Stimulated activated CD8-positive, alpha-beta memory T cell treated with anti-CD3 and anti-CD28 coated beads, Interleukin-4, amount 100 ng/mL, for 48 hours (primary cell): Measurements from ENCODE around the gene MCRIP2.

Experiments
- DNase-seq: peaks from one replicate; pipeline ENCODE4 v3.0.0-alpha.2; 2020

The MCRIP2 gene

DNA sequence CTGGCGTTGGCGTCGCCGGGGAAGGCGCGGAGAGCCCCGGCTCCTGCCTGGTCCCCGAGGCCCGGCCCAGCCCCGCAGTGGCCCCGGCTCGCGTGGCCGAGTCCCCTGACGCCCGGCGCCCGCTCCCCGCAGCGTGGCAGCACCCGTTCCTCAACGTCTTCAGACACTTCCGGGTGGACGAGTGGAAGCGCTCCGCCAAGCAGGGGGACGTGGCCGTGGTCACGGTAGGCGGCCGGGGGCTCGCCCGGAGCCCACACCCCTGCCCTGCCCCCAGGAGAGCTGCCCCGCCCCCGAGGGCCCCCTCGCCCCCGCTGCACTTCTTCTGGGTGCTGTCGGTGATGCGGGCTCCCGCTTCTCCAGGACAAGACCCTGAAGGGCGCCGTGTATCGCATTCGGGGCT lies 8.0 kb downstream of the MCRIP2 start:
- peak; percentile 40 for DNase-seq

DNA sequence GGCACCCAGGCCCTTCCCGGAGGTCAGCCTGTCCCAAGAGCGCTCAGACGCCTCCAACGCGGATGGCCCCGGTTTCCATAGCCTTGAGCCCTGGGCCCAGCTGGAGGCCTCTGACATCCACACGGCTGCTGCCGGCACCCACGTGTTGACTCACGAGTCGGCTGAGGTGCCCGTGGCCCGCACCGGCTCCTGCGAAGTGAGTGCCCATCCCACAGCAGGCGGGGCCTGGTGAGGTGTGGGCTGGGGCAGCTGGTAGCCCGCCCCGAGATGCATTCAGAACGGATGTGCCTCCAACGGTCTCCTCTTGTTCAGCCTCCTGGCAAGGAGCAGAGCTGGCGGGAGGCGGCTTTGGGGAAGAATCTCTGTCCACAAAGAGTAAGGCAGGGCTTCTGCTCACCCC lies 10.2 kb downstream of the MCRIP2 start:
- DNase-seq, result no peak

DNA sequence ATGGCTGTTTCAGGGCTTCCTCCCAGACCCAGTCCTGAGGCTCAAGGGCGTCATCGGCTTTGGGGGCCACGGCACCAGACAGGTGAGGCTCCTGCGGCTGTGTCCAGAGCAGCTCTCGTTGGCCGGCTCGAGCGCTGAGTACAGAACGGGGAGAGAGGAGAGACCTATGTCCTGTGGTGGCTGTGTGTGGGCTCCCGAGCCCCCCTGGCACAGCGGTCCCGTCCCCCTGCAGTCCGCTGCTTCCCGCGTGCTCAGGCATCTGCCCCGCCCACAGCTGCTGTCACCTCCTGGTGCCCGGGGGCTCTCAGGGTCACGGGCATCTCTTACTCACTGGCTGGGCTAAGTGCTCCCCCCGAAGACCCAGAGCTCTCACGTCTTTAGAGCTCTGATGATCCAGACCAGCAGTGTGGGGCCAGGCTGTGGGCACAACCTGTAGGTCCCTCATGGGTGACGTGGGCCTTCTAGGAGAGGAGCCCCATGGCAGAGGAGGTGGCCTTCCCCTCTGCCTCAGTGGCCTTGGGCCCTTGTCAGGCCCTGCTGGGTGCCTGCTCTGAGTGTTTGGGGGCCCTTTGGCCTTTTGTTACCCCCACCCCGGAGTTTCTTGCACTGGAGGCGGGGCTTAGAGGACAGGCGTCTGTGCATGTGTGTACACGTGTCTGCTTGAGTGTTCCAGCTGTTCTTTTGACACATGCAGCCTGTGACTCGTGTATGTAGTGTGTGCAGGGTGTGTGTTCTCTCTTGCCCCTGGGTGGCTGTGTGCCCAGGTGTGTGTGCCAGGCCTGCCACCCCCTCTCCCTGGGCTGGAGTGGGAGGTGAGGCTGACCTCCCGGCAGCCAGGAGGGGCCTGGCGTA lies 11.1 kb downstream of the MCRIP2 start:
- no peak for DNase-seq

DNA sequence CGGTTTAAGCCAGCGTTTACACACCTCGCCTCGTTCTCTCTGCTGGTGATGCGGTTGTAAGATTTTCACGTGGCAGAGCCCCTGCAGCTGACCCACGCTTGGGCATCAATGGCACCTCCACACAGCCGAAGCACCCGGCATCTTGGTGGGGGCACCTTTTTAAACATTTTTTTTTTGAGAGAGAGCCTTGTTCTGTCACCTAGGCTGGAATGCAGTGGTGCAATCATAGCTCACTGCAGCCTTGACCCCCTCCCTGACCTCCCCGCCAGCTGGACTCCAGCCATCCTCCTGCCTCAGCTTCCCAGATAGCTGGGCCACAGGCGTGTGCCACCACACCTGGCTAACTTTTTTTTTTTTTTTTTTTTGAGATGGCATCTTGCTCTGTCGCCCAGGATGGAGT lies 12.4 kb downstream of the MCRIP2 start:
- no peak for DNase-seq

DNA sequence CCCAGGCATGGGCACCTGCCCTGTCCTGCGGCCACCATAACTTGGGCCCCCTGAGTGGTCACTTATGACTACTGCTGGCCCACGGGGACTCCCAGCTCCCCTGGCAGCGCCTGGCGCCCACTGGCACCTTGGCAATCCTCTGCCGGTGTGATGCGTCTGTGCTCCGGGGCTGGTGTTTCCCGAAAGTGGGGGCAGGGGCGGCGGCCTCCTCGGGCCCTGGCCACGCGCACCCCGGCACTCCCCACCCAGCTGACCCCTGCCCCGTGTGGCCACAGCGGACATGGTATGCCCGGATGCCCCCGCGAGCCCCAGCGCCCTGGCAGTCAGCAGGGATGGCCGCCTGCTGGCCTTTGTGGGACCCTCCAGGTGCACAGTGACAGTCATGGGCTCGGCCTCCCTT lies 15.9 kb downstream of the MCRIP2 start:
- DNase-seq, result no peak

DNA sequence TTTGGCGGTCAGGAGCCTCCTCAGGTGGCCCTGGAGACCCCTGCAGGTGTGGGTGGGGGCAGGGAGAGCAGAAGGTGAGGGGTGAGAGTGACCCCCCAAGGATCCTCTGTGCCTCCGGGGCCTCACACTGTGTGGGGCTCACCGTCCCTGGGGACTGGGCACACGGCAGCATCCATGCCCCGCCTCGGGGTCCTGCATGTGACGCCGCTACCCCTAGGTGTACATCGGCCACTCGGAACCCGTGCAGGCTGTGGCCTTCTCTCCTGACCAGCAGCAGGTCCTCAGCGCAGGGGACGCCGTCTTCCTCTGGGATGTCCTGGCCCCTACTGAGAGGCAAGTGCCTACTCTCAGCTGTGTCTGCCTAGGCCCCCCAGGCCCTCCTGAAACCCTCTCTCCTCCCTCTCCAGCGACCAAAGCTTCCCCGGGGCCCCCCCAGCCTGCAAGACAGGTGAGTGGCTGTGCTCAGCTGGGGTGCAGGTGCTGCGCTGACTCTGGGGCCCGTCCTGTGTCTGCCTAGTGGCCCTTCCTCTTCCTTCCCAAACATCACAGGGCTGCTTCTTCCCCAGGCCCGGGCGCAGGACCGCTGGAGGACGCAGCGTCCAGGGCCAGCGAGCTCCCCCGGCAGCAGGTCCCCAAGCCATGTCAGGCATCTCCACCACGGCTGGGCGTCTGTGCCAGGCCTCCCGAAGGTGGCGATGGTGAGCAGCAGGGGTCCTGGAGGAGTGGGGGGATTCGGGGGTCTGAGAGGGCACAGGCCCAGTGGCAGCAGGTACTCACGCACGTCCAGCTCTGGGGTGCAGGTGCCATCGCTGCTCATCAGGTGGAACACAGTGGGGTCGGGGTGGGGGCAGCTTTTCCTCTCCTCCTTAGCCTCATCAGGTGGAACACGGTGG lies 17.3 kb downstream of the MCRIP2 start:
- no peak for DNase-seq

DNA sequence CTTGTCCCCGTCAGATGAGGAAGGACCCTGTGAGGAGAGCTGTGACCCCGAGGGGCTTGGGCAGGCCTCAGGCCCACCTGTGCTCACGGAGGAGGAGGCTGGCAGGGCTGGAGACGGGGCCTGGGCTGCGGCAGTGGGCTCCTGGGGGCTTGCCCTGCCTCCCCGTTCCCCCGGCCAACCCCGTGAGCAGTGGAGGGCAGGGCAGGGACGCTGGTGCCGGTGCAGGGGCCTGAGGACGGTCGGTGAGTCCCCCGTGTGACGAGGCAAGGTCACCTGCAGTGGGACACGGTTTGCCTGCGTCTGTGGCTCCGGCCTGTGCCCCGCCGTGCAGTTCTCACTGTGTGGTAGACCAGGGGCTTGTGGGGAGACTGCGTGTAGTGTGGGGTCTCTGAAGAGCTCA lies 18.0 kb downstream of the MCRIP2 start:
- DNase-seq, result no peak

DNA sequence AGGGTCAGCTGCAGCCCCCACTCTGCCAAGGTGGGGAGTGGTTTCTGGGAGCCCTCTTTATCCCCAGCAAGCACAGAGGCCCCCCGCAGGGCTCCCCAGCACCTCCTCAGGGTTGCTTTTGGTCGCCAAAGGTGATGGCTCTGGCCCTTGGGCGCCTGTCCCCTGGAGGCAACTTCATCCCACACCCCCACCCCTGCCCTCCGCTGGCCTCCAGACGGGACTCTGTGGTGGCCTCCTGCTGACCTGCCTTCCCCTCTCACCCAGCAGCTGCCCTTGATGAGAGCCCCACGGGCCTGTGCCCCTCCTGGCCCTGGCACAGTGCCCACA lies 18.5 kb downstream of the MCRIP2 start:
- DNase-seq, result no peak

DNA sequence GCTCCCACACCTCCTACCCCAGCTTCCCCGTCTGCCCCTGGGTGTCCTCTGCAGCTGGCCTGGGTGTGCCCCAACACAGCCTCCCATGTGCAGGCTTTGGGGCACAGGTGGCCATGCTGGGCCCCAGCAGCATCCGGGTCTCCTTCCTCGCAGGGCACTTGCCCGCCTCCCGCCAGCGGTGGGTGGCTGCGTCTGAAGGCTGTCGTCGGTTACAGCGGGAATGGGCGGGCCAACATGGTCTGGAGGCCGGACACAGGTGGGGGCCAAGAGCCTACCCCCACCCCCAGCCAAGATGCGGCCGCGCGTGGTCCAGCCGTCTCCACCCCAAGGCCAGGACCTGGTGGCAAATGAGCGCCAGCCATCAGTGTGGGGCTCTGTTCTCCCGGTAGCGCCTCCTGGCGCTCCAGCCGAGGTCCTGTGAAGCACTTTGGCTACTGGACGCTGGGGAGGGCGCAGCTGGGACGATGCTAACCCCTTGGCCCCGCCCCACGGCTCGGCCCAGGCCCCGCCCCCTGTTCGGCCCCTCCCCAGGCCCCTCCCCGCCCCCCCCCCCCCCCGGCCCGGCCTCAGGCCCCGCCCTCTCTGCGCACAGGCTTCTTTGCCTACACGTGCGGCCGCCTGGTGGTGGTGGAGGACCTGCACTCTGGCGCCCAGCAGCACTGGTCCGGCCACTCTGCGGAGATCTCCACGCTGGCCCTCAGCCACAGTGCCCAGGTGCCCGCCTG lies 19.0 kb downstream of the MCRIP2 start:
- peak; percentile 80 for DNase-seq

DNA sequence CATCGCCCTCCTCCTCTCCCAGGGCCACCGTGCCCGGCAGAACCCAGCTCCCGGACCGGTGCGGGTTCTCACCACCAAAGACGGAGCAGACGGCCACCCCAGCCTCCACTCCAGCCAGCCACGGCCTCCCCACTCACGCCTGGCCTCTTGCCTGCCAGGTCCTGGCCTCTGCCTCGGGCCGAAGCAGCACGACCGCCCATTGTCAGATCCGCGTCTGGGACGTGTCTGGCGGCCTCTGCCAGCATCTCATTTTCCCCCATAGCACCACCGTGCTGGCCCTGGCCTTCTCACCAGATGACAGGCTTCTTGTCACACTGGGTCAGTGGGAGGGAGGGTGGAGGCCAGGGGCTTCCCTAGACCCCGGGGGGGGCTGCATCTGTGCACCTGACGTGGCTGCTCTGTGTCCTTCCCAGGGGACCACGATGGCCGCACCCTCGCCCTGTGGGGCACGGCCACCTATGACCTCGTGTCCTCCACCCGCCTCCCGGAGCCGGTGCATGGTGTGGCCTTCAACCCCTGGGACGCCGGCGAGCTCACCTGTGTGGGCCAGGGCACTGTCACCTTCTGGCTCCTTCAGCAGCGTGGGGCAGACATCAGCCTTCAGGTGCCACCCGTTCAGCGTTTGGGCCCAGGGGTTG lies 19.7 kb downstream of the MCRIP2 start:
- no peak for DNase-seq

DNA sequence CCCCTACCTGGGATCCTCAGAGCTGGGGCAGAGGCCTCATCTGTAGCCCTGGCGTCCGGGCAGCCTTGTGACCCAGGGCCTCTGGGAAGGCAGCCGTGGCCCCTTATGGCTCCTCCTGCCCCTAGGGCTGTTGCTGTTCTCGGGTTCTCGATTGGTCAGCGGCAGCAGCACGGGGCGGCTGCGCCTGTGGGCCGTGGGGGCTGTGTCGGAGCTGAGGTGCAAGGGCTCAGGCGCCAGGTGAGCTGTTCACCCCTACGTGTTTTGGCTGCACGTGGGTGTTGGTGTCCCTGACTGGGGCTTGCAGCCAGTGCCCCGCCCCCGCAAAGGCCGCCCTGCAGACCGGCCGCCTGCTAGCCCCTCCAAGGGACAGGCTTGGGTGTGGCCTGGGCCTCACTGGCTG lies 20.5 kb downstream of the MCRIP2 start:
- no peak for DNase-seq

DNA sequence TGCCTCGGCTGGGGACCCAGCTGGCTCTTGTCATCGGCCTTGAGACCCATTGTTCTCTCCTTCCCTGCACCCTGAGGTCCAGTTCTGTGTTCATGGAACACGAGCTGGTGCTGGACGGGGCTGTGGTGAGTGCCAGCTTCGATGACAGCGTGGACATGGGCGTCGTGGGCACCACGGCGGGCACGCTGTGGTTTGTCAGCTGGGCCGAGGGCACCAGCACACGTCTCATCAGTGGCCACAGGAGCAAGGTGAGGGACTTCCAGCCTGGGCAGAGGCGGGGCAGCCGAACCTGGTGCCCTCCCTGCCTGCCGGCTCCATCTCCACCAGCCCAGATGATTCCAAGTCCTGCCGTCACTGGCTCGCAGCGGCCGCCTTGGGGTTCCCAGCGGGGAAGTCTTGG lies 21.0 kb downstream of the MCRIP2 start:
- no peak for DNase-seq

DNA sequence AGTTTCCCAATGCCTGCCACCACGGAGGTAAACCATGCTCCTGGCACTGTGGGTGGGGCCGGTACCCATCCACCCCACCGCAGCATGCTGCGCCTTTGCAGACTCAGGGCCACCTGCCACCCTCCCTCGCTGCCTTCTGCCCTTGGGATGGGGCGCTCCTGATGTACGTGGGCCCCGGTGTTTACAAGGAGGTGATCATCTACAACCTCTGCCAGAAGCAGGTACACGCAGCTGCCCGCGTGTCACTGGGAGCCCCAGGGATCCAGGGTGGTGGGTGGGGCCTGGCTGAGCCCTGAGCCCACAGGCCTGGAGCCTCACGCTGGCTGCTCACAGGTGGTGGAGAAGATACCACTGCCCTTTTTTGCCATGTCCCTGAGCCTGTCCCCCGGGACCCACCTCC lies 24.9 kb downstream of the MCRIP2 start:
- DNase-seq, result no peak

DNA sequence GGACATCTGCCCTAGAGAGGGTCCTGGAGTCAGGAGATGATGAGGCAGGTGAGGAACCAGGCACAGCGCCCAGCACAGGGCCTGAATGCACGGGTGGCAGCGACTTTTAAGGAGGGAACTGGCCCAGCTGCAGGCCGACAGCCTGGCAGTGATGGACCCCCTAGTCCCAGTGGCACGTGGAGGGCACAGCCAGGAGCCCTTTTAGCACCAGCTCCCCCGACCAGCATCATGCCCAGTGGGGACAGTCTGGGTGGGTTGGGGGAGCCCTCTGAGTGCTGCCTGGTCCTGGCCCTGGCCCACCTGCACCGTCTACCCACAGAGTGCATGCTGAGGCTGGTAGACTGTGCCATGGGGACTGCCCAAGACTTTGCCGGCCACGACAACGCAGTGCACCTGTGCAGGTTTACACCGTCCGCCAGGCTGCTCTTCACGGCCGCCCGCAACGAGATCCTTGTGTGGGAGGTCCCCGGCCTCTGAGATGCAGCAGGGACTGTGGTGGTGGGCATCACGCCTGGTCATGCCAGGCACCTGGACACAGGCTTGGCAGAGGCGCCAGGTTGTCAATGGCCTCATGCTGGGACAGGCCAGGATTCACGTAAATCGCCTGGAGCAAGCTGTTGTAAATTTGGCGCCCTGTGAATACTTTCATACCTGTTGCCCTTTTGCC lies 25.6 kb downstream of the MCRIP2 start:
- DNase-seq, result no peak

DNA sequence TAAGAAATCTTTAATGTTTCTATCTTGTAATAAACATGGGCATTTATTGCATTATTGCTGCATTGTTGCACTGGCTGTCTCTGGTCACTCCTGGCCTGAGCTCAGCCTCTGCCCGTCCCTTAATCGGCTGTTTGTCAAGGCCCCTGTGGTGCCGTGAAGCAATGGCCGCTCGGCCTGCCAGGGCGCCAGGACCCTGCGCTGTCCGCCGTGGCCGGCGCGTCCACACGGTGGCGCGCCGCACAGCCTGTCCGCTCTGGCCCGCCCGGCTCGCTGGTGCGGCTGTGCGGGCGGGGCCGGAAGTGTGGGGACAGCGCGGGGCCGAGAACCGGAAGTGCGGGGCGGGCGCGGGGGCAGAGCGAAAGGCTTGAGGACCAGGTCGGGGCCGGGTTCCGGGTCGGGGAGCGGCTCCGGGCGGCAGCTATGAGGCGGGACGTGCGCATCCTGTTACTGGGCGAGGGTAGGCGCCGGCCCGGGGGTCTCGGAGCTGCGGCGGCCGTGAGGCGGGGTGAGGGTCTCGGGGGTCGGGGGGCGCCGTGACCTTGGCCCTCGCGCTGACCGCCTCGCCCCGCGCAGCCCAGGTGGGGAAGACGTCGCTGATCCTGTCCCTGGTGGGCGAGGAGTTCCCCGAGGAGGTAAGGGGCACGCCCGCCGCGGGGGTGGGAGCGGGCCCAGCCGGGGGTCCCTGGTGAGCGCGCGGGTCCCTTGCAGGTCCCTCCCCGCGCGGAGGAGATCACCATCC lies 26.3 kb downstream of the MCRIP2 start, which contains the start of gene RHOT2:
Gene RHOT2, plus strand, starts transcription at position 353 of the 739 bp plus-strand sequence. Its CDS starts 68 bp downstream, at position 421.
- DNase-seq, result peak; percentile 95

DNA sequence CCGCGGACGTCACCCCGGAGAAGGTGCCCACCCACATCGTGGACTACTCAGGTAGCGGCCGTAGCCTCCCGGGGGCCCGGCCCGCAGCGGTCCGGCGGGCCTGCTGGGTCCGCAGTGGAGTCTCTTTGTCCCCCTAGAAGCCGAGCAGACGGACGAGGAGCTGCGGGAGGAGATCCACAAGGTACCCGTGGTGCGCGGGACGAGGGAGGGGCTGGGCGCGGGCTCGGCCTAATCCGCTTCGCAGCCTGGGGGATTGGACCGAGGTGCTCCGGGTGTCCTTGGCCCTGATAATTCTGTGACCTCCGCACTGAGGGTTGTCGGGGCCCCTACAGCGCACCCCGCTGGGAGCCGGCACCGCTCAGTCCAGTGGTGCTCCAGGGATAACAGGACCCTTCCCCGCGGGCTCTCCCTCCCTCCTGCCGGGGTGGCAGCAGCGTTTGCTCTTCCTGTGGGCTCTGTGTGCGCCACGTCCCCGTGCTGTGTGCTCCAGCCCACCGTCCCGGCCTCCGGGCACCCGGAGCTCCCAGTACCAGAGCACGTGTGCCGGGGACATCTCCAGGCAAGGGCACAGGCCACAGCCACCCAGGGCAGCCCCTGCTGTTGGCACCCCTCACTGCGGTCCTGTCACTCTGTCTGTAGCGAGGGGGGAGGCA lies 27.0 kb downstream of the MCRIP2 start:
- no peak for DNase-seq

DNA sequence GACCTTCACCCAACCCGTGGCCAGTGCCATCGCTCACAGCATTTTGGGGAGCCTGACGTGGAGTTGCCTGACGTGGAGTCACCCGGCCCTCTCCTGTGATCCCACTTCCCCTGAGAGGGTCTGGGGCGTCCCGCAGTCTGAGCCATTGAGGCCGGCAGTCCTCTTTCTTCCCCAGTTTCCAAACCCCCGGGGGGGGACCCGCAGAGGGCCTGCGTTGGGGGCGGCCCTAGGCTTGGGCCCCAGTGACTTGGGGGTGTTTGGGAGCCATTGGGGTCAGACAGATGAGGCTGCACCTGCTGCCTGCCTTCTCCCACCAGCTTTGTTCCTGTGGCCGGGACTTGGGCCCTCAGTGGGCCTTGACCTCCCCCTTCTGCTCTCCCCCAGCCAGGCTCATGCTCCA lies 28.0 kb downstream of the MCRIP2 start:
- DNase-seq, result no peak

DNA sequence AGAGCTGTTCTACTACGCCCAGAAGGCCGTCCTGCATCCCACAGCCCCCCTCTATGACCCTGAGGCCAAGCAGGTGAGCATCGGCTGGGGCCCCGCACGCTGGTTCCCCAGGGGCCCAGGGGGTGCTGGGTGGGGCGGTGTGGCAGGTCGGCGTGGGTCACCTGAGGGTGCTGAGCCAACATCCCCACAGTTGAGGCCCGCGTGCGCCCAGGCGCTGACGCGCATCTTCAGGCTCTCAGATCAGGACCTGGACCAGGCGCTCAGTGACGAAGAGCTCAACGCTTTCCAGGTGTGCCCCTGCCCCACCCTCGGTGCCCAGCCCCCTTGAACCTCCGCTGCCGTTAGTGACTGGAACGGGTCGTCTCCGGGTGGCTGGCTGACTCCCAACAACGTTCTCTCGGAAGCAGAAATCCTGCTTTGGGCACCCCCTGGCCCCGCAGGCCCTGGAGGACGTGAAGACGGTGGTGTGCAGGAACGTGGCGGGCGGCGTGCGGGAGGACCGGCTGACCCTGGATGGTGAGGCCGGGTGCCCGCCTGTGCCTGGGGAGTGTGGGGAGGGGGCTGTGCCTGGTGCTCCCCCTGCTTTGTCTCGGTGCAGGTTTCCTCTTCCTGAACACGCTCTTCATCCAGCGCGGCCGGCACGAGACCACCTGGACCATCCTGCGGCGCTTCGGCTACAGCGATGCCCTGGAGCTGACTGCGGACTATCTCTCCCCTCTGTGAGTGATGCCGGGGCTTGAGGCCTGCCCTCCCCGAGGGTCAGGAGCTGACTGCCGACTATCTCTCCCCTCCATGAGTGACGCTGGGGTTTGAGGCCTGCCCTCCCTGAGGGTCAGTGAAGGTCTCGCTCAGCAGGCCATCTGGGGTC lies 29.1 kb downstream of the MCRIP2 start:
- no peak for DNase-seq

DNA sequence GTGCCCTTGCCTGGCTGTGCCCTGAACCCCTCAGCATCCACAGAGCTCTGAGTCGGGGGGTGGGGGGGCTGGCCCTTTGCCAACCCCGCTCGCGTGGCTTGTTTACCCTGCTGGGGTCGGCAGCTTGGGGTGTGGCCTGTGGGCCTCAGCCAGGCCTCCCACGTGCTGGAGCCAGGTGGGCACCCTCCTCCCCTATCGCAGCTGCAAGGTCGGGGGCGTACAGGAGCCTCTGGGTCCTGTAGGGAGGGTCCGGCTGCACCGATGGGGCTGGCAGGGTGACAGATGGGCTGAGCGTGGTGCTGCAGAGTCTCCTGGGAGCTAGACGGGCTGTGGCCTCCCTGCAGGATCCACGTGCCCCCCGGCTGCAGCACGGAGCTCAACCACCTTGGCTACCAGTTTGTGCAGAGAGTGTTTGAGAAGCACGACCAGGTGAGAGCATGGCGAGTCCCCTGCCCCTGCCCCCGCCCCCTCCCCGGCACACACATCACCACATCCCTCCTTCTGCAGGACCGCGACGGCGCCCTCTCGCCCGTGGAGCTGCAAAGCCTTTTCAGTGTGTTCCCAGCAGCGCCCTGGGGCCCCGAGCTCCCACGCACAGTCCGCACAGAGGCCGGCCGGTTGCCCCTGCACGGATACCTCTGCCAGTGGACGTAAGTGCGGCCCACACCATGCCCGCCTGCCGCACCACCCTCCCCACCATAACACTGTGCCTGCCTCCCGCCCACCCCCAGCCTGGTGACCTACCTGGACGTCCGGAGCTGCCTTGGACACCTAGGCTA lies 29.9 kb downstream of the MCRIP2 start:
- no peak for DNase-seq
